ENCODE data around the gene CMYA5.

CMYA5 gene

GRCh38 chr5:79831381-79832309 is 142.0 kb downstream of the CMYA5 start:
- no peak for DNase-seq (ENCODE audit: low read depth)
- TF ChIP-seq, protein P1, sequence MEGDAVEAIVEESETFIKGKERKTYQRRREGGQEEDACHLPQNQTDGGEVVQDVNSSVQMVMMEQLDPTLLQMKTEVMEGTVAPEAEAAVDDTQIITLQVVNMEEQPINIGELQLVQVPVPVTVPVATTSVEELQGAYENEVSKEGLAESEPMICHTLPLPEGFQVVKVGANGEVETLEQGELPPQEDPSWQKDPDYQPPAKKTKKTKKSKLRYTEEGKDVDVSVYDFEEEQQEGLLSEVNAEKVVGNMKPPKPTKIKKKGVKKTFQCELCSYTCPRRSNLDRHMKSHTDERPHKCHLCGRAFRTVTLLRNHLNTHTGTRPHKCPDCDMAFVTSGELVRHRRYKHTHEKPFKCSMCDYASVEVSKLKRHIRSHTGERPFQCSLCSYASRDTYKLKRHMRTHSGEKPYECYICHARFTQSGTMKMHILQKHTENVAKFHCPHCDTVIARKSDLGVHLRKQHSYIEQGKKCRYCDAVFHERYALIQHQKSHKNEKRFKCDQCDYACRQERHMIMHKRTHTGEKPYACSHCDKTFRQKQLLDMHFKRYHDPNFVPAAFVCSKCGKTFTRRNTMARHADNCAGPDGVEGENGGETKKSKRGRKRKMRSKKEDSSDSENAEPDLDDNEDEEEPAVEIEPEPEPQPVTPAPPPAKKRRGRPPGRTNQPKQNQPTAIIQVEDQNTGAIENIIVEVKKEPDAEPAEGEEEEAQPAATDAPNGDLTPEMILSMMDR (IDR thresholded peaks at IDR 0.05; ENCODE audit: insufficient read depth, low read depth, low read length, missing control alignments): no peak
- no peak overlapping the region for H3K4me3 ChIP-seq (ENCODE audit: low read depth, low read length)

DNA sequence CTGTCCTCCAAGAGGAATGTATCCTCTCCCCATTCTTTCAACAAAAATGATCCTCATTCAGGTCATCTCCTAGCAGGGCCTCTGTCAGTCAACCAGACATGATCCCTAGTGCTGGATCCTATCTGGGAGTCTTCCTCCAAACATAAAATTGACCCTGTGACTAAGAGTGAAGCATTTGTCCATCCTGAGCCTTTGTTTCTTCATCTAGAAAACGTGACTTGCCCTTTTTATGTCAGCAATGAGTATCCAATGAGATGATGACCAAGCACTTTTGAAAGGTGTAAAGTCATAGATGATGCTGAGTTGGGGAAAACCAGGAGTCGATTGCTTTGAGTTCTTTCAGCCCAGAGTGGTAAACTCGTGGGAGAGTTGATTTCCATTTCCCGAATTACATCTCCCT is 143.3 kb downstream of the CMYA5 start:
- DNase-seq (ENCODE audit: low read depth): no peak
- H3K4me3 ChIP-seq (ENCODE audit: low read depth, low read length): no peak overlapping the region
- TF ChIP-seq, protein P1 (IDR thresholded peaks at IDR 0.05; ENCODE audit: insufficient read depth, low read depth, low read length, missing control alignments): no peak

GRCh38 chr5:79834098-79834753 is 144.6 kb downstream of the CMYA5 start:
- TF ChIP-seq, protein P1 (IDR thresholded peaks at IDR 0.05; ENCODE audit: insufficient read depth, low read depth, low read length, missing control alignments): no peak
- no peak for DNase-seq (ENCODE audit: low read depth)
- no peak overlapping the region for H3K4me3 ChIP-seq (ENCODE audit: low read depth, low read length)

DNA sequence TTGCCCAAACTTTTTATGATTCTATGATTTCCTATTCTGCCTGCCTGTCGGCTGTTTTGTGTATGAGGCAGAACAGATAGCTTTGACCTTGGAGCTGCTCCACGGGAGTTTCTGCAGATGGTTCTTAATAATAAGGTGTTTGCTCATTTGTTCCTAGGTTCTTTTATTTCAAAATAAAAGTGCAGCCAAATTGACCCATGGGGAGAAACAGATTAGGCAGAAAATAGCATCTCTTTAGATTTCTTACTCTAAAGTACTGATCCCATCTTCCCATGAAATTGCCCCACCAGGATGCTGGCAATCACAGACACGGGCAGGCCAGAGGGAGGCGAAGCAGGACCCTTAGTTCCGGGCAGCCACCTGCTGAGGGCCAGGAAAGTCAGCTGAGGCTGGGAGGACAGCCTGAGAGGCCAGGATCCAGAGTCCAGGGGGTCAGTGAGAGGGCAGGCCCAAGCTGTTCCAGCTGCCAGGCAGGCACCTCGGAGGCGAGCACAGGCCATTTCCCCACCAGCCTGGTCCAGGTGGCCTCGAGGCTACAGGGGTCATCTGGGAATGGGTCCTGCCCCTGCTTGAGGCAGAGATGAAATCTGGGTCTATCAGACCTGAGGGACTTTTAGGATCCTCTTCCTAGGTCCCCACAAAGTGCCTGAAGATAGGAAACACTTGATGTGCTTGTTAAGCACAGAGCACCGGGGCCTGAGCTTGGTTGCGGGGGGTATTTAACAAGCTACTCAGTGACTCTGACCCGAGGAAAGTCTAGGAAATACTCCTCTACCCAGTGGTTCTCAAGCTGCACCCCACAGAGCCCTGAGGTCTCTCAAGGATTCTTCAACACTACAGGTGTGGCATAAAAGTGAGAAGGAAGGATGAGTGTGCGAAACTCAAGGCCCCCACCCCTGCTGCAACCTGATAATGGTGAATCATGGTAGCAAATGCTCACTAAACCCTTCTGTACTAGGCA is 145.4 kb downstream of the CMYA5 start:
- no peak overlapping the region for H3K4me3 ChIP-seq (ENCODE audit: low read depth, low read length)
- DNase-seq (ENCODE audit: low read depth): no peak
- TF ChIP-seq, protein P1 (IDR thresholded peaks at IDR 0.05; ENCODE audit: insufficient read depth, low read depth, low read length, missing control alignments): no peak

DNA sequence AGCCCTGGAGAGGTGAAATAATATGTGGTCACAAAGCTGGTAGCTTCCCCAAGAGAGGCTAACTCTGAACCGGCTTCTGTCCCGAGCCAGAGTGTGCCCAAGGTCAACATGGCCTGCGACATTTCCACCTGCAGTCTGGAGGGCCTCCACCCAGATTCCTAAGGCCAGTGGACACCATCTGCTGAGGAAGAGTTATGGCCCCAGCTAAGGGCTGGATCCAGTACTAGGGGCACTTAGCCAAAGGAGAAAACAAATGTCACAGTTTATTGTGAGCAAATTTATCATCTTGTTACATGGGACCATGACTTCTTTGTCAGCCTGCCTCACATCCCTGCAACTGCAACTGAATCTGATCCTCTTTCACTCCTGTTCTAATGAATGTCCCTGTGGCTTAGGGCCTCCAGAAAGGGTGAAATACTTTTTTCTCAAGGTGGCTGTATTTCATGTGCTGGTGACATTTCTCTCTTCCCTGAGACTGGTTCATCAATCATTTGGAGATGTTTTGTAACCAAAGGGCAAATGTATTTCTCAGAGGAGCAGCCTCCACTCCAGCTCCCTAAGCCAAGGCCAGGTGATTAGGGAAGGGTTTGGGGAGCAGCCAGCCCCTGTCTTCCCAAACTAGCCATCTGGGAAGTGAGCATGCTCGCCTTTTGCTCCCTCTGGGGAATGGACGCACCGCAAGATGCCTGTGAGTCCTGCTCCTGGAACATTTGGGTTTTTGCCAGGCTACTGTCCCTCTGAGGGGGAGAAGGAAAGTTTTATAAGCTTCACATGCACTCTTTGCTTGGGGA is 148.3 kb downstream of the CMYA5 start:
- no peak for DNase-seq (ENCODE audit: low read depth)
- TF ChIP-seq, protein P1 (IDR thresholded peaks at IDR 0.05; ENCODE audit: insufficient read depth, low read depth, low read length, missing control alignments): no peak

More for the DNA sequence above, 148.3 kb downstream of the CMYA5 start:
- no peak overlapping the region for H3K4me3 ChIP-seq (ENCODE audit: low read depth, low read length)

Data from GM12865 (cell line).